Esophagus muscularis mucosa (tissue), 4 donors: ENCODE results near the gene RPS6KA2. TPM values are rescaled to one million over a fixed set of nuclear protein-coding genes. Genes with fewer than 3 reads are reported as not detected.

Experiments used
- DNase-seq: peaks from one replicate; pipeline ENCODE4 v3.0.0-alpha.2; 2017; ENCODE audit errors: extremely low spot score
- H3K27ac ChIP-seq, 4 donors: fragments of 200-600 bp; sonication (generic); replicated peaks in 1 of 4; 1 replicate in 3 of 4; 2 replicates in 1 of 4; pipeline ENCODE4 v1.5.1; 2016 to 2019; ENCODE audit warnings: mild to moderate bottlenecking in 1 of 4
- H3K27me3 ChIP-seq, 4 donors: fragments of 200-600 bp; sonication (generic); one replicate each; pipeline versions ENCODE4 v1.5.1 to v1.6.0; 2016 to 2019
- H3K36me3 ChIP-seq, 4 donors: fragments of 200-600 bp; sonication (generic); one replicate each; pipeline ENCODE4 v1.5.1; 2016 to 2019
- H3K4me1 ChIP-seq, 4 donors: fragments of 200-600 bp; sonication (generic); one replicate each; pipeline ENCODE4 v1.5.1; 2016 to 2019
- H3K4me3 ChIP-seq, 4 donors: fragments of 200-600 bp; sonication (generic); 1 replicate in 2 of 4; 2 replicates in 2 of 4; pipeline ENCODE4 v1.5.1; 2016 to 2019; ENCODE audit warnings: mild to moderate bottlenecking in 4 of 4, moderate library complexity in 1 of 4
- H3K9me3 ChIP-seq, 4 donors: fragments of 200-600 bp; sonication (generic); 1 replicate in 3 of 4; 2 replicates in 1 of 4; pipeline ENCODE4 v1.5.1; 2016 to 2019
- CTCF ChIP-seq, 3 experiments: fragments of 200-600 bp in 2 of 3; fragments of 450-650 bp in 1 of 3; sonication (generic) in 2 of 3; IDR thresholded peaks; one replicate each; pipeline ENCODE4 v1.5.1; 2017 to 2019; ENCODE audit warnings: antibody characterized with exemption in 3 of 3, mild to moderate bottlenecking in 2 of 3, moderate library complexity in 1 of 3
- EP300 ChIP-seq: sonication (generic); formaldehyde crosslinking; IDR thresholded peaks from one replicate; pipeline ENCODE4 v1.6.1; 2017; ENCODE audit warnings: antibody characterized with exemption
- POLR2A ChIP-seq: fragments of 450-650 bp; IDR thresholded peaks from one replicate; pipeline ENCODE4 v1.6.1; 2017; ENCODE audit warnings: antibody characterized with exemption, moderate library complexity, mild to moderate bottlenecking, low read depth
- POLR2AphosphoS5 ChIP-seq, 2 donors: sonication (generic); formaldehyde crosslinking; IDR thresholded peaks; one replicate each; pipeline ENCODE4 v1.6.1; 2017; ENCODE audit warnings: antibody characterized with exemption in 2 of 2
- WGBS: methylation state at CpG from one replicate; pipeline ENCODE4 v1.1.5; 2018; 5-methylcytosine and 5-hydroxymethylcytosine counted together
- intact Hi-C: fragments of 100-400 bp; cut with DNase I; formaldehyde crosslinking; loops from one replicate; pipeline ENCODE4 v1.15.1; 2023
- total RNA-seq, 4 donors: library from RNA; depleted of rRNA; stranded (reverse); fragments of >200 nt; gene quantifications; one replicate each; pipeline versions ENCODE4 v1.1.0 to v1.2.1, GENCODE V29; 2016

Gene RPS6KA2
- total RNA-seq, 4 donors from 2014 or later: 83.9 to 126 (median 112) TPM

DNA sequence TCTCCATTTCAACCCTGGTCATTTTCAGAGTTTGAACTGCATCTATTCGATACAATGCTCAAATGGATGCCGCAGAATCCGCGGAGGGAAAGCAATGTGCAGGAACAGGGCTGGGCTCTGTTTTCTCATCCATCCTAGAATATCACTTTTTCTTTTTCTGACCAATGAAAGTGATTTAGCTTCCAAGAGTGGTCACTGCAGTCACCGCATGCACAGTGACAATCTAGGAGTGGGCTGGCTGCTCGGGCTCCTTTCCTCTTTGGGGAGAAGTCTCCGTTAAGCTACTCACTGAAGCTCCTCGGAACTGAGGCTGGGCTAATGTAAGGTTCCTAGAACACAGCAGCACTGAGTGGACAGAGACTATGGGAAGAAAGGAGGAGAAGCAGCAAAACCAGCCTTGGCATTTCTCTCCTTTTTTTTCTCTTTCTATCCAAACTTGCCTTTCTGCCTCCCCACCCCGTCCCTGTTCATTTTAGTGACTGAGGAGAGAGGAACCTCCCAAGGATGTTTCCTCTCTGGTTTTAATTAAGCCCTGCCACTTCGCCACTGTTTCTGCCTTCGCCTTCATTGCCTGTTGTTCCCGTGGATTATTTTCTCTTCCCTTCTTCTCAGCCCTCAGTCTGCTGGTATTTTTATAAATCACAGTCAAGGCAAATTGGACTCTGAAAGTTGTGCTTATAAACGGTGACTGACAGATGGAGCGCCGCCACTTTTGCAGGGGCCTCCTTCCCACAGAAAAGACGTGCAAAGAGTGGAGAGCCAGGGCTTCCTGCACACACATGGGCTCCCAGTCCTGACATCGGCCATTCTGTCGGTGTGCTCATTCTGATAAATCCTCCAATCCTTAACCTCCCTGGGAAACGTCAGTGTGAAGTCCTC, 81.7 kb downstream of the RPS6KA2 start:
- peaks cover 4 to 20% (median 9%) of the 10 kb centered on the region in 4 donors for H3K4me1 ChIP-seq
- no peaks in the 10 kb centered on the region for H3K27me3 ChIP-seq
- no peak for DNase-seq
- H3K9me3 ChIP-seq: no peaks in the 10 kb centered on the region
- intact Hi-C loops: no loop called here
- WGBS: 94% methylated on average over 19 of the region's 19 CpGs
- peaks cover 0 to 4% (median 0%) of the 10 kb centered on the region in 4 donors for H3K36me3 ChIP-seq
- no peak overlapping the region for H3K4me3 ChIP-seq
- TF ChIP-seq POLR2A (no peak), POLR2AphosphoS5 (IDR thresholded peaks at IDR 0.05) (no peak), EP300 (no peak), CTCF (IDR thresholded peaks at IDR 0.05) (no peak)
- H3K27ac ChIP-seq: no peak overlapping the region

- H3K4me3 ChIP-seq: no peak overlapping the region
- no peaks in the 10 kb centered on the region for H3K9me3 ChIP-seq
- no peak for DNase-seq
- intact Hi-C loops: no loop called here
- no peak overlapping the region for H3K27ac ChIP-seq
- 97% methylated on average over 10 of the region's 10 CpGs for WGBS
- peaks cover 4 to 22% (median 12%) of the 10 kb centered on the region in 4 donors for H3K4me1 ChIP-seq
- TF ChIP-seq POLR2AphosphoS5 (IDR thresholded peaks at IDR 0.05) (no peak), POLR2A (no peak), CTCF (IDR thresholded peaks at IDR 0.05) (no peak), EP300 (no peak)
- no peaks in the 10 kb centered on the region for H3K27me3 ChIP-seq
- peaks cover 0 to under 1% (median 0%) of the 10 kb centered on the region in 4 donors for H3K36me3 ChIP-seq
These were observed 82.8 kb downstream of the RPS6KA2 start for GRCh38 chr6:166544296-166544605.

DNA sequence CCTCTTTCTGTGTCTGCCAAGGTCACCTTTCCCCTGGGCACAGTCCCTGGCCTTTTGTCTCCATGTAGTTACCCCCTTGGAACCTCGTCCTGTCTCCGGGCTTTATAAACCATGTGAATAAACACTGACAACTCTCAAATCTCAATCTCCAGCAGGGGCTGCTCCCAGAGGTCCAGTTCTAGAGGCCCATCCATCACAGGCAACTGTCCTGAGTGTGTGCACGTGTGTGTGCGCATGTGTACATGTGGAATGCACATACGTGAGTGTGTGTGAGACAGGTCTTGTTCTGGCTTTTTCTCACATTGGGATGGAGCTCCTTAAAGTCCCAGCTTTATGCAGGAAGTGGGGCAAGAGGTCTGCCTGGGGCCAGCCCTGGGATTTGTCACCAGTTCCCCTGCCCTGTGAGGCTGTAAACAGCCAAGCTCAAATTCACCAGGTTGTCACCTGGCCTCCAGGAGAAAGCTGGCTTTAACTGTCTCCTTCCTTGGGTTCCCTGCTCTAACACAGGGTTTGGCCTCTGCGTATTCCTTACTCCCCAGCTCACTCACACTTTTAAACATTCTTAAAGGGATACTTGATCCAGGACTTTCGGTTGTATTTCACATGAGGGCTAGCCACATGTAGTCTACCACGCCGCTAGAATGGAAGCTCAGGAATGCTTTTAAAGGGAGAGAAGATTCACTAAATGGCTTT, 83.3 kb downstream of the RPS6KA2 start:
- H3K4me1 ChIP-seq: peaks cover 4 to 22% (median 12%) of the 10 kb centered on the region in 4 donors
- H3K27me3 ChIP-seq: no peaks in the 10 kb centered on the region
- no peak for TF ChIP-seq POLR2A
- no peak for TF ChIP-seq CTCF (IDR thresholded peaks at IDR 0.05)
- TF ChIP-seq POLR2AphosphoS5 (IDR thresholded peaks at IDR 0.05): no peak
- no peak for TF ChIP-seq EP300
- no peaks in the 10 kb centered on the region for H3K36me3 ChIP-seq
- H3K9me3 ChIP-seq: no peaks in the 10 kb centered on the region
- 96% methylated on average over 9 of the region's 9 CpGs for WGBS
- no peak overlapping the region for H3K4me3 ChIP-seq
- H3K27ac ChIP-seq: no peak overlapping the region
- intact Hi-C loops: no loop called here
- no peak for DNase-seq

GRCh38 chr6:166542580-166542912, 84.5 kb downstream of the RPS6KA2 start:
- WGBS: 67% methylated on average over 4 of the region's 4 CpGs
- DNase-seq: no peak
- no peak overlapping the region for H3K4me3 ChIP-seq
- H3K9me3 ChIP-seq: no peaks in the 10 kb centered on the region
- peaks cover 4 to 22% (median 12%) of the 10 kb centered on the region in 4 donors for H3K4me1 ChIP-seq
- no peak for TF ChIP-seq CTCF (IDR thresholded peaks at IDR 0.05)
- TF ChIP-seq POLR2AphosphoS5 (IDR thresholded peaks at IDR 0.05): peak; percentile 24 to 32
- no peak for TF ChIP-seq EP300
- TF ChIP-seq POLR2A: no peak
- H3K36me3 ChIP-seq: peaks cover 0 to 11% (median 5%) of the 10 kb centered on the region in 4 donors
- intact Hi-C loops: no loop called here
- H3K27me3 ChIP-seq: no peaks in the 10 kb centered on the region
- peak overlapping the region in 2 of 4 donors; percentile 6 to 16 for H3K27ac ChIP-seq
